Stimulated activated CD4-positive, alpha-beta T cell treated with anti-CD3 and anti-CD28 coated beads, Interleukin-1b, Interleukin-23, amount 100 ng/mL, for 1 hour (primary cell): ENCODE measurements around the gene GPR176.
"Not testable (repeated sequence)": the region's sequence is repeated elsewhere in the genome, so short reads cannot be mapped to it uniquely, and the experiment has no call there.

Experiments used
- DNase-seq, 2 donors: peaks; one replicate each; pipeline ENCODE4 v3.0.0-alpha.2; 2020; ENCODE audit warnings: low read depth in 2 of 2

The GPR176 gene

GRCh38 chr15:39936187-39936586 lies 16.1 kb upstream of the GPR176 start:
- no peak for DNase-seq

GRCh38 chr15:39935241-39935640 lies 15.2 kb upstream of the GPR176 start:
- DNase-seq, result no peak

DNA sequence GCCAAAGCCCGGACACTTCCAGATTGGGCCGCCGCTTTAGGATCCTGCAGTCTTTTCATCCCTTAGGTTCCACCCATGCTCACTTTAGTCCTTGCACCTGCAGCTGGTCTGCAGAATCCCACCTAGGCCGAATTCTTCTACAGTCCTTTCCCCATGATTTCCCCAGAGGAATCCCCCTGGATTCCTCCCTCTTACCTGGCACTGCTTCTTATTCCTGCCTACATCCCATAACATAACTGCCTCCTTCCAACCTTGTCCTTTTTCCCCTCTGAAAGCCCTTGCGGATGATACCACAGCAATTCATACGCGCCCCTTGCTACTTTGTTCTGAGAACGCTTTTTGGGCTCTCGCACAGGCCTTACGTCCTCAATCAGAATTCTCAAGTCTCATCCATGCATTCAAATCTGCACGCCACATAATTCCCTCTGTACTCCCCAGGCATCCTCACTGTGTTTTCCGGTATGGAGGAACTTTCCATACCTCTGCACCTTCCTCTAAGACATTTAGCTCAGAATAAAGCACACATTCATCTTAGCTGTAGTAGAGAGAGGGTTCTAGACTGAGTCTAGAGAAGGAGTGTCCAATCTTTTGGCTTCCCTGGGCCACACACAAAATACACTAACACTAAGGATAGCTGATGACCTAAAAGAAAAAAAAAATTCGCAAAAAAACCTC lies 14.5 kb upstream of the GPR176 start:
- DNase-seq, result no peak

DNA sequence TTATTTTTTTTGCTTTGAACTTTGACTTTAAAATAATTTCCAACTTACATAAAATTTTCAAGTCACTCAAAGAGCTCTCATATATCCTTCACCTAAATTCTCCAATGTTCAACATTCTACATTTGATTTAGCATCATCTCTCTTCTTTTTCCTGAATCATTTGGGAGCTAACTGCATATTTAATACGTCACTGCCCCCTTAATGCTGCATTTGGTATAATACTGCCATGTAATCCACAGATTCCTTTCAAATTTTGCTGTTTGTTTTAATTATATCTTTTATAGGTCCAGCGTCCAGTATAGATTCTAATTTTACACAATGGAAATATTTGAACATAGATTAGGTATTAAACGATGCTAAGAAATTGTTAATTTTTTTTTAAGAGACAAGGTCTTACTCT lies 11.5 kb upstream of the GPR176 start:
- no peak for DNase-seq

DNA sequence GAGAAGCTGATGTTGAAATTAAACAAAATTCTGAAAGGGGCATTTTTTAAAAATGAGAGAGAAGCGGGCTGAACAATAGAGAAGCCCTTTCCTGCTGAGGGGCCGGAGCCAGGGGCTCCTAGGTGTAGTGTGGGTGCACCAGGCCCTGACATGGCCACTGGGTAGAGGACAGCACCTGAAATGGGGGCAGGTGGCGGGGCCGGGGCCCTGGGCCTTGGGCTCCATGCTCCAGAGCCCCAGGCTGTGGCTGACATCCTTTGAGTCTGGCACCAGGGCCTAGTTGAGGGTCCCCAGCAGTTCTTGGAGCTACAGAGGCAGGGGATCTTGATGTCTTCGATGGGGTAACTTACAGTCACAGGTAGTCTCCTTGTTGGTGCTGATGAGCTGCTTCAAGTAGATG lies 6.5 kb upstream of the GPR176 start:
- DNase-seq, result no peak

GRCh38 chr15:39925112-39925842 lies 5.2 kb upstream of the GPR176 start:
- no peak for DNase-seq

- DNase-seq, result no peak
These were observed 4.4 kb upstream of the GPR176 start for GRCh38 chr15:39924437-39924836.

GRCh38 chr15:39922462-39923092 lies 2.5 kb upstream of the GPR176 start:
- DNase-seq, result no peak

DNA sequence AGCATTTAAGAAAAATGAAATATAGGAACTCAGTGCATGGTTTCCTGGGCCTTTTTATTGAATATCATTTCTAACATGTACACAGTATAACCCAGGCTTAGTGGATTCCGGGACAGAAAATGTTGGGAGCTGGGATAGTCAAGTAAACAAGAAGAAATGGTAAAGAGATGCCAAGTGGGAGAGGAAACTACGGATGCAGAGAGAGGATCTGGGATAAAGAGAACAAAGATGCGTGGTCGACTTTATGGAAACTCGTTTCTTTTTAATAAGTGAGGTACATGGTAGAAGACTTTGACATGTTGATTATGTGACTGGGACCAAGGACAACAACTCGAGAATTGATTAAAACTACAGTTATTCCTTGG lies 1.2 kb upstream of the GPR176 start:
- DNase-seq, result no peak

DNA sequence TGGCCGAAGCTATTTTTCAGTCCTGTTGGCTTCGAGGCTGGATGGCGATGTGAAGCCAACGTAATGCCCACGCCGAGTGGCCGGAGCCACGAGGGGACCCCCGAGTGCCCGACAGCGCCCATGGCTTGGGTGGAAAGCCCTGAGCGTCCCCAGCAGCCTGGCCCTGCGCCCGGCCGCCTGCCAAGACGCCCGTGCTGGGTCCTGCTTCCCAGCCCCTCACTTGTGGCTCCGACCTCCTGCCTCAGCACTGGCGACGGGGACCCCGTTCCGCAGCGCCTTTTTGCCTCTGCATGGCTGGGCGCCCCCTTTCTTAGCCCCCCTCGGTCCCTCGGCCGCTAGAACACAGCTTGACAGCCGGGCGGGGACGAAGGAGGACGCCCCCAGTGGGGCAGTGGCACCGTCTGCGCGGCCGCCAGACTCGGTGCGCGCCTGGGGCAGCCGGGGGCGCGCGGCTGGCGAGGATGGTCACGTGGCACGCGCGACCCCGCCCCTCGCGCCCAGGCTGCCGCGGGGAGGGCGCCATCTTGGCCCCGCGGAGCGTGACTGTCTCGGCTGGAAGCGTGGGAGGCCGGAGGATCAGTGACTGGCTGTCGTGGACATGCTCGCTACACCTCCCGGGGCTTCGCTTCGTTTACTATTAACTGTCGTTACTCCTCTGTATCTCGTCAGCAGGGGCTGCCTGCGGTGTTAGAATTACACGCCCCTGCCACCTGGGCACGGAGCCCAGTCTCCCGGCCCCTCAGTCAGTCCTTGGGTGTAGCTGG lies 626 bp upstream of the GPR176 start:
- peak; percentile 47 to 75 for DNase-seq

DNA sequence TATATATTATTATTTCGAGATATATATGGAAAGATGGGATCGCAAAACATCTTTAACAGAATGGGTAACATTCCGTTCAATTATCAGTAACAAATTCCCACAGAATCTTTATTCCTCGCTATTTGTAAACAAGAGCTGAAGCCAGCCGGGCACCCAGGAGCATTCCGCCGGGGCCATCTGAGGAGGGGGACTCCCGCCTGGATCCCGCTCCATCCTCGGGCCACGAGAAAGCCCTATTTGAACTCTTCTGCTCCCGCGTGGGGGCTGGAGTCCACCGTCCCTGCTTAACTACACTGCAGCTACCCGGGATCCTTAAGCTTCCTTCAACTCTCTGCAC lies 687 bp downstream of the GPR176 start:
- no peak for DNase-seq

GRCh38 chr15:39918688-39919385 lies 1.2 kb downstream of the GPR176 start:
- DNase-seq, result no peak

- DNase-seq, result no peak
These were observed 5.1 kb downstream of the GPR176 start for GRCh38 chr15:39914977-39915376.

DNA sequence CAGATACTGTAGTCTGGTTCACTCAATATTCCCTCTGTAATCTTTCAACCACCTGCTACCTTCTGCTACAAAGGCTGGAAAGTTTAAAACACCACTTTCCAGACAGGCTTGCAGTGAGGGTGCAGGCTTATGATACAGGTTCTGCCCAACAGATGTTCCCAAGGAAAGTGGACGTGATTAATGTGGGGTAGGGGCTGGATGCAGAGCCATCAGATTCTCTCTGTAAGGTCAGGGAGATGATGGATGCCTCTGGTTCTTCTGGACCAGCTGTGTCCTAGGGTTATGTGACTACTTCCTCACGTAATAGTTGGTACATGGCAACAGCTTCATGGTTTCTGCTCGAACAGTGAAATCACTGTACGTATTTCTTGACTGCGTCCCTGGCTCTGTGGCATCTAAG lies 11.1 kb downstream of the GPR176 start:
- DNase-seq, result no peak

DNA sequence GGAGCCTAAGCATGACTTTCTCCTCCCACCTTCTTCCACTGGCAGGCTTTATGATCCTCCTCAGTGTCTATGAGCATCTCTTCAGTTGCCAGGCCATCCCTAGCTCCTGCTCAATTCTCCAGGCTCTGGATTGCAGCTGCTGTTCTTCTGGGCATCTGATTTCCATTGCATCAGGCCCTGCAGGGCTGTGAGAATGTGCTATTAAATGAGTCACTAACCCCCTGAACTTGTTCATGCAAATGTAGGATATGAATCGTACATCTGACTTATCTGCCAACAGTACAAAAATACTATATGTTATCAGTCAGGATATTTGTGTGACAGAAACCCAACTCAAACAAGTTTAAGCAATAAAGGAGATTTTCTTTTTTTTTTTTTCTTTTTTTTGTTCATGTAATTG lies 11.9 kb downstream of the GPR176 start:
- no peak for DNase-seq

DNA sequence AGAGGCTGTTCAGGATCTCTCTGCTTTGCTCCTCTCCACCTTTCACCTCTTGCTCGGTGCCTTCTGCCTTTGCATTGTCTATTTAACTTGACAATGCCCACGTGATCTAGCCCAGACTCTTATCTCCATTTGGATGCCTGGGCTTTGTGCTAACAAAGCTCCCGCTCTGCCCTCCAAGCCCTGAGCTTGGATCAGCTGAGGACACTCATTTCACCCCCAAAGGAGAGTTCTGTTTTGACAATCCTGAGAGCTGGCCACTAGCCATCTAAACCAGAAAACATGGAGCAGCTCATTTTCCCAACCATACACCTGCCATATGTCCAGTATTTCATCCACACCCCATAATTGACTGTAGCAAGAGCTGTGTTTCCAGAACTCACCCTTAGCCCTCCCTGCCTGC lies 12.8 kb downstream of the GPR176 start:
- DNase-seq, result no peak

DNA sequence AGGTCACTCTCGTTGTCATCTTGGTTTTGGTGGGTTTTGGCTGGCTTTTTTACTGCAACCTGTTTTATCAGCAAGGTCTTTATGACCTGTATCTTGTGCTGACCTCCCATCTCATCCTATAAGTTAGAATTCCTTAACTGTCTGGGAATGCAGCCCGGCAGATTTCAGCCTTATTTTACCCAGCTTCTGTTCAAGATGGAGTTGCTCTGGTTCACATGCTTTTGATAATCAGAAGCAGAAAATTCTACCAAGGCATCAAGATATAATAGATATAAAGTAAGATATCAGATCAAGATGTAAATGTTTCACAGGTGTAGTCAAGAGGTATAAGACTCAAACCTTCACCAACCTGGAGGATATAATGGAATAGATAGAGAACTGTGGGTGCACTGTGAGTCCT lies 16.0 kb downstream of the GPR176 start:
- no peak for DNase-seq

DNA sequence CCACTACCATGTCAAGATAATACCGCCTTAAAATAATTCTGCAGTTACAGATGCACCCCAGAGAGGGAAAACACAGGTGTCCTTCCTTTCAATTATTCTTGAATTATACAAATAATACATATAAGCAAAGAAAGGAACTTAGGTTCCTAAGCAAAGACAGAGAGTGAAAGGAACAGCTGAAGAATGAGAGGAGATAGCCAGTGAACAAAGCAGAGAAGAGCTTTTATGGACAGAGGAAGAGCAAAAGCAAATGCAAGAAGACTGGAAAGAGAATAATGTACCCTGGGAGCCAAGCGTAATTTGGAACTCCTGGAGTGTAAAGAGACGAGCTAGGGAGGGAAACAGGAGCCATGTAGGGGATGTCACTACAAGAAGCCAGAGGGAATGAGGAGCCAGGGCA lies 21.7 kb downstream of the GPR176 start:
- no peak for DNase-seq

GRCh38 chr15:39896846-39897245 lies 23.2 kb downstream of the GPR176 start:
- no peak for DNase-seq

- no peak for DNase-seq
These were observed 24.0 kb downstream of the GPR176 start for GRCh38 chr15:39896101-39896500.

GRCh38 chr15:39893051-39893450 lies 27.0 kb downstream of the GPR176 start:
- not testable (repeated sequence) for DNase-seq

DNA sequence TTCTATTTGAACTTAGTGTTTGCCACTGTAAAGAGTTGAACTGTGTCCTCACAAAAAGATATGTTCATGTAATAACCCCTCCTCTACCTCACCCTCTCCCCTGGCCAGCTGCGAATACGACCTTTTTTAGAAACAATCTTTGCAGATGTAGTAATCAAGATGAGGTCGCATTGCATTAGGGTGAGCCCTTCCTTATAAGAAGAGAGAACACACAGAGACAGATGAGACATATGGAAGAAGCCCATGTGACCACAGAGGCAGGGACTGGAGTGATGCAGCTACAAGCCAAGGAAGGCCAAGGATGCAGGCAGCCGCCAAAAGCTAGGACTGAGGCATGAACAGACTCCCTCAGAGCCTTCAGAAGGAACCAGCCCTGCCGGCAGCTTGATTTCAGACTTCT lies 27.6 kb downstream of the GPR176 start:
- no peak for DNase-seq
